HG02970 (cell line): Measurements from ENCODE around the gene RPL15.

Experiments used
- ATAC-seq: cut with Tn5 transposase; IDR thresholded peaks from one replicate; pipeline ENCODE4 v1.9.1; 2021; ENCODE audit warnings: mild to moderate bottlenecking, moderate library complexity, moderate number of reproducible peaks; ENCODE audit not compliant: unreplicated experiment, low FRiP score

Gene RPL15

GRCh38 chr3:23956701-23957100 is 39.8 kb downstream of the RPL15 start:
- no peak for ATAC-seq

- ATAC-seq: no peak
Measured at GRCh38 chr3:23959135-23959900, 42.4 kb downstream of the RPL15 start.

DNA sequence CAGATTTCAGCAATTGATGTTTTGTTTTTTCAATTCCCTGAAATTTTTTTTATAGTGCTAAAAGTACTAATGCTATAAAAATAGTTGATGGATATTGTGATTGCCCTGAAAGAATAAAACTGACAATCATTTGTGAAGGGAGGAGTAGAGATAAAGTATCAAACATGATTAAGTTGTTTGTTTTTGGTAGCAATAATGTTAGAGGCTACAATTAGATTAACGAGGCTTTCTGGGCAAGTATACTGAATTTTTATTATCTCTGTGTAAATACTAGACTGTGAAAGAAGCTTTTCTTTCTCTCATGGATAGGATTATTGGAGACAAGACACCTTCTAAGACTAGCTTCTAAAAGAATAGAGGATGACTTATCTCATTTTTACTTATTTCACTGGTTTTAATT is 43.7 kb downstream of the RPL15 start:
- ATAC-seq: no peak

GRCh38 chr3:23961066-23961465 is 44.1 kb downstream of the RPL15 start:
- ATAC-seq: no peak

- ATAC-seq: no peak
Measured at GRCh38 chr3:23961913-23962312, 45.0 kb downstream of the RPL15 start.

DNA sequence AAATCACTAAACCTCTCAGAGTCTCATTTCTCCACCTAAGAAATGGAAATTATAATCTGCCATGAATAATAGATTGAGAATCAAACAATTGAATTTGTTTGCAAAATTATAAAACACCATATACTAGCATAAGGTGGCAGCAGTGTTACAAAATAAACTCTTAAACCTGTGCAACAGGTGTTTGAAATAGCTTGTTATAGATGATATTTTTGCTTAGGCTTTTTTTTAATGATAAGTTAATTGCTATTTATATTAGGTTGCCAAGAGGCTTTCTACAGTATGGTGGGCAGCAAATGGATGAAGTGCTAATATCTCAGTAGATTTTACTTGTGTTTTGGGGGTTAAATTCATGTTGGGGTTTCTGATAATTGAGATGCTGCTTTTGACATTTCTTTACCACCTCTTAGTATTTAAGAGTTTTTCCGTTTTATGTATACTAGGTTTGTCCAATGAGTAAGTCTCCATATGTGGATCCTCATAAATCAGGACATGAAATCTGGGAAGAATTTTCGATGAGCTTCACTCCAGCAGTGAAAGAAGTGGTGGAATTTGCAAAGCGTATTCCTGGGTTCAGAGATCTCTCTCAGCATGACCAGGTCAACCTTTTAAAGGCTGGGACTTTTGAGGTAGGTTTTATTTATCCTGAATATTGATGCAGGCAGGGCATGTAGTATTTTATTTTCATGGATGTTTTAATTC is 47.8 kb downstream of the RPL15 start:
- ATAC-seq: no peak

DNA sequence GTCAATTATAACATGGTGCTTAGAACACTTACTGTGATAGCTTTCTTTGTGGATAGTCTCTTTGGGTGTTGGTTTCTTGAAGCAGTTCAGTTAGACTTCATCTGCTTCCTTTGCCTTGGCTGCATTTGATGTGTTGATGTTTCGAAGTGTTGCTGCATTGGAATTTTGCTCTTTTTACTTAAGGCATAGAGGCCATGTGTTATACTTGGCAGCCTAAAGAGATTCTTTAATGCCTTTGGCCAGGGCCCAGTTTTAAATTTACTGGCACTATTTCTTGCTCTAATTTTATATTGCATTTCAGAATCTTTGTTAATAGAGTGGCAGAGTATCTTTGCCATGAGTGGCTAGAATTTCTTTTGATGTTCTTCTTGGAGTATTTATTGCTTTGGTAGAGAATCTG is 49.4 kb downstream of the RPL15 start:
- no peak for ATAC-seq

DNA sequence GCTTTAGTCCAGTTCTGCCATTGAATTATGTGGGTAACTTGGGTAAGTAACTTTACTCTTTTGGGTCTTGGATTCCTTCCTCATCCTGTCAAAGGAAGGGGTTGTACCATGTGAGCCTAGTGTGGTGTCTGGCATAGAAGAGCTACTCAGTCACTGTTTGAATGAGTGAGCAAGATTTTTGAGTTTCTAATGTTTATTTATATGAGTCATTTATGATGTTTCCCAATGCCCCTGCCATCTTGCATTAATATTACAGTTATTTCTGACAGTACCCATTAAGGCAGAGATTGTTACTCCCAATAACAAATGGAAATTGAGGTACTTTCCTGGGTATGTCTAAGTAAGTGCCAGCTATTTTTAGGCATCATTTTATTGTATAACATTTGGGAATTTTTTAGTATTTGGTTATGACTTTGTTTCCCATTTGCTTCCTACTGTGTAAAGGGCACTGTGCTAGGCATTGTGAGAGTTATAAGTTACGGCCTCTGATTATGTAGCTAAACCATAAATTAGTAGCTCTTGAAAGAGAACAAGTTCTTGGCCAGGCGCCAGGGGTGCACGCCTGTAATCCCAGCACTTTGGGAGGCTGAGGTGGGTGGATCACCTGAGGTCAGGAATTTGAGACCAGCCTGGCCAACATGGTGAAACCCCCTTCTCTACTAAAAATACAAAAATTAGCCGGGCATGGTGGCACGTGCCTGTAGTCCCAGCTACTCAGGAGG is 51.7 kb downstream of the RPL15 start:
- no peak for ATAC-seq

DNA sequence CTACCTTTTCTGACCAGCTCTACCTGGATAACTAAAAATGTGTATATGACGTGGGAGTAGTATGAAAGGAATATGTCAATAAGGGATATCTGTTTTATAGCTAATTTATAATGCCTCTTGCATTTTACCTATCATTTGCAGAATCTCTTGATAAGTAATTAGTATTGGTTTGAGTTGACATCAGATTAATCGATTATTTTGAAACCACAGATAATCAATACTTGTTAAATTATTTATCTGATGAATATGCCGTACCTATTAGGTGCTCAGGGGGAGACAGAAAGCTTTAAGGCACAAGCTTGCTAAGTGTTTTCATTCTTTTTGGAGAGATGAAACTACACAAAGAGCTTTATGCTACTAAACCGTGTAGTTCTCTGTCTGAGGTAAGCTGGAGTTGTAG is 52.5 kb downstream of the RPL15 start:
- no peak for ATAC-seq
